ENCODE results near the gene NDUFS2. TPM values are rescaled to one million over a fixed set of nuclear protein-coding genes. Genes with fewer than 3 reads are reported as not detected.

NDUFS2 gene
- total and polyA plus RNA-seq, 5 donors from 2014 or later, result 67.5 to 128 (median 110) TPM

DNA sequence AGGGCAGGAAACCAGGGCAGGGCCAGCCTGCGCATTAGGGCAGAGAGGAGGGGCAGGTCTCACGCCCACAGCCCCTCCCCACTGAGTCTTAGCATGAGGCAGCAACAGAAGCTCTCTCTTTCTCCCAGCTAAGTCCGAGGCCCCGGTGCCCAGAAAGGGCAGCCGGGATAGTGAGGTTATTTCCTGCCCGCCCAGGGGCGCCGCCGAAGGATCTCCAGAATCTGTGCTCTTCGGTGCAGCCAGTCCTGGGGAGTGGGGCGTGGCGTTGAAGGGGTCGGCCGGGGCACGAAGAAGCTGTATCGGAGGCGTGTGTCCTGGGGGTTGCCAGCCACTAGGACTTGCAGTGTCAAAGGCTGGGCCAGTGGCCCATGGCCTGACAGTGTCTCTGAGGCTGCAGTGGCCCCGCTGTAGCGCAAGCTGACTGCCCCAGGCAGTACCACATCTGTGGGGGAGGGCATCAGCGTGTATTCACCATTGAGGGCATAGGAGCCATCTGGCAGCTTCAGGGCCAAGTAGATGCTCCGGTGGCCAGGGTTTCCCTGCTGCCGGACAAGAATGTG is 11.1 kb upstream of the NDUFS2 start:
- H3K36me3 ChIP-seq (ENCODE audit: control insufficient read depth, insufficient read depth, low read length), result no peaks in the 10 kb centered on the region
- H3K27me3 Mint-ChIP-seq, result no peaks in the 10 kb centered on the region
- DNase-seq (no peak), ATAC-seq (ENCODE audit: low read depth in 2 of 2) (no peak)
- H3K36me3 Mint-ChIP-seq, result peaks cover 3% of the 10 kb centered on the region
- H3K27me3 ChIP-seq (ENCODE audit: control insufficient read depth, insufficient read depth, low read length), result no peaks in the 10 kb centered on the region
- peaks cover 54% of the 10 kb centered on the region for H3K4me1 ChIP-seq (ENCODE audit: control insufficient read depth, insufficient read depth, low read length, poor library complexity, severe bottlenecking)
- no peak overlapping the region for H3K4me3 Mint-ChIP-seq
- no peak overlapping the region for H3K4me3 ChIP-seq (ENCODE audit: low read depth, low read length)
- H3K27ac ChIP-seq (ENCODE audit: insufficient read depth, low read length, poor library complexity, severe bottlenecking), result no peak overlapping the region
- H3K27ac Mint-ChIP-seq, result peak overlapping the region in 1 of 3 donors; percentile 35
- H3K4me1 Mint-ChIP-seq, result peaks cover 8 to 63% (median 32%) of the 10 kb centered on the region in 4 donors
- H3K9me3 ChIP-seq (ENCODE audit: control insufficient read depth in 2 of 2, low read length in 2 of 2), result no peaks in the 10 kb centered on the region
- H3K9me3 Mint-ChIP-seq, result no peaks in the 10 kb centered on the region

GRCh38 chr1:161191971-161192370 is 10.2 kb upstream of the NDUFS2 start:
- no peaks in the 10 kb centered on the region for H3K27me3 Mint-ChIP-seq
- ATAC-seq (ENCODE audit: low read depth in 2 of 2) (no peak), DNase-seq (no peak)
- Histone ChIP-seq H3K4me3 (ENCODE audit: low read depth, low read length) (no peak overlapping the region), H3K4me1 (ENCODE audit: control insufficient read depth, insufficient read depth, low read length, poor library complexity, severe bottlenecking) (peaks cover 45% of the 10 kb centered on the region), H3K36me3 (ENCODE audit: control insufficient read depth, insufficient read depth, low read length) (no peaks in the 10 kb centered on the region), H3K27ac (ENCODE audit: insufficient read depth, low read length, poor library complexity, severe bottlenecking) (no peak overlapping the region), H3K9me3 (ENCODE audit: control insufficient read depth in 2 of 2, low read length in 2 of 2) (no peaks in the 10 kb centered on the region), H3K27me3 (ENCODE audit: control insufficient read depth, insufficient read depth, low read length) (no peaks in the 10 kb centered on the region)
- H3K4me1 Mint-ChIP-seq, result peaks cover 7 to 53% (median 30%) of the 10 kb centered on the region in 4 donors
- no peak overlapping the region for H3K4me3 Mint-ChIP-seq
- no peaks in the 10 kb centered on the region for H3K9me3 Mint-ChIP-seq
- H3K27ac Mint-ChIP-seq, result peak overlapping the region; percentile 4 to 71 (median 69)
- H3K36me3 Mint-ChIP-seq, result peaks cover 3% of the 10 kb centered on the region

GRCh38 chr1:161192476-161193465 is 9.4 kb upstream of the NDUFS2 start:
- Histone ChIP-seq H3K27me3 (ENCODE audit: control insufficient read depth, insufficient read depth, low read length) (no peaks in the 10 kb centered on the region), H3K4me1 (ENCODE audit: control insufficient read depth, insufficient read depth, low read length, poor library complexity, severe bottlenecking) (peaks cover 37% of the 10 kb centered on the region), H3K4me3 (ENCODE audit: low read depth, low read length) (peak overlapping the region; percentile 17), H3K36me3 (ENCODE audit: control insufficient read depth, insufficient read depth, low read length) (no peaks in the 10 kb centered on the region), H3K27ac (ENCODE audit: insufficient read depth, low read length, poor library complexity, severe bottlenecking) (no peak overlapping the region), H3K9me3 (ENCODE audit: control insufficient read depth in 2 of 2, low read length in 2 of 2) (no peaks in the 10 kb centered on the region)
- no peaks in the 10 kb centered on the region for H3K9me3 Mint-ChIP-seq
- H3K27me3 Mint-ChIP-seq, result no peaks in the 10 kb centered on the region
- peak overlapping the region; percentile 69 to 98 (median 93) for H3K27ac Mint-ChIP-seq
- peaks cover 3% of the 10 kb centered on the region for H3K36me3 Mint-ChIP-seq
- ATAC-seq (ENCODE audit: low read depth in 2 of 2) (peak; percentile 88 to 91), DNase-seq (peak; percentile 50 to 87 (median 75))
- peak overlapping the region in 2 of 4 donors; percentile 23 to 58 for H3K4me3 Mint-ChIP-seq
- H3K4me1 Mint-ChIP-seq, result peaks cover 7 to 45% (median 25%) of the 10 kb centered on the region in 4 donors

DNA sequence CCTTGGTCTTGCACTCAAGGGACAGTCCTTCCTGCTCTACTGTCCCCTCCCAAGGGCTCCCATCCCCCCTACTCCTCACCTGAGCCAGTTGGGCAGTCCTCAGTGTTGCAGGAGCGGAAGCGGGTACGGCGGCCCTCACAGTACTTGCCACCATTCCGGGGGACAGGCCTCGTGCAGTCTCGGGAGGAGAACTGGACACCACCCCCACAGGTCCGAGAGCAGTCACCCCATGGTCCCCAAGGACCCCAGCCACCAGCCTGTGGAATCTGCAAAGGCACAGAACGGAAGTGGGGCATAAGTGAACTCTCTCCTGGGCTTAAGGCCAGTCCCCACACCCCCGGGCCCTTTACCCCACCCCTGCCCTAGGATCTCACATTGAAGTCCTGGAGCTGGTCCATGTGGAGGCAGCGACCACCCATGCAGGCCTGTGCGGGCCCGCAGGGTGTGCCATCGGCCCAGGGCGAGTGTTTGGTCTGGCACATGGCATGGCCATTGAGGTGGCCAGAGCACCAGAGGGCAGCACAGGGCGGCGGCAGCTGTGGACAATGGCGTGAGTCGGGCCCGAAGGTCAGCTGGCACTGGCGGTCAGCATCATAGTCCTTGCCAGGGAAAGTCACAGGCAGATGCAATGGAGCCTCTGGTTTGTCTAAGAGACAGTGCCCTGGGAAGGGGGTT is 8.5 kb upstream of the NDUFS2 start:
- Mint-ChIP-seq H3K36me3 (peaks cover 3% of the 10 kb centered on the region), H3K27ac (no peak overlapping the region), H3K27me3 (no peaks in the 10 kb centered on the region), H3K9me3 (no peaks in the 10 kb centered on the region), H3K4me1 (peaks cover 7 to 39% (median 24%) of the 10 kb centered on the region in 4 donors), H3K4me3 (no peak overlapping the region)
- DNase-seq (no peak), ATAC-seq (ENCODE audit: low read depth in 2 of 2) (no peak)
- Histone ChIP-seq H3K36me3 (ENCODE audit: control insufficient read depth, insufficient read depth, low read length) (no peaks in the 10 kb centered on the region), H3K27me3 (ENCODE audit: control insufficient read depth, insufficient read depth, low read length) (no peaks in the 10 kb centered on the region), H3K4me3 (ENCODE audit: low read depth, low read length) (no peak overlapping the region), H3K9me3 (ENCODE audit: control insufficient read depth in 2 of 2, low read length in 2 of 2) (no peaks in the 10 kb centered on the region), H3K27ac (ENCODE audit: insufficient read depth, low read length, poor library complexity, severe bottlenecking) (no peak overlapping the region), H3K4me1 (ENCODE audit: control insufficient read depth, insufficient read depth, low read length, poor library complexity, severe bottlenecking) (peaks cover 30% of the 10 kb centered on the region)

DNA sequence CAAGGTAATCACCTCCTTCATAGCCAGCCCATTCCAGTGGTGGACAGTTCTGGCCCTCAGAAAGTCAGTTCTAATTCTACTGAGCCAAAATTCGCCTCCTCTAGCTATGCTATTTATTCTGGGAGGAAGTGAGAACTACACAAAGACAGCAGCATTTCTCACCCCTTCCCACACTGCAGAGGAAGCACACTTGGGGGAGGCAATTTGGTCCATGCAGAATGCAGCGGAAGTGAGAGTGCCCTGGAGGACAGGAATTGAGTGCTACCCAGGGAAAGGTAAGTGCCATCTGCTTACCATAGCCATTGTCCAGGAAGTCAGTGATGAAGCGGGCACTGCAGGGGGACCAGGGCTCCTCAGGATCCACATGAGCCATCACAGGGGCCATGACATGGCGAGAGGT is 7.0 kb upstream of the NDUFS2 start:
- Mint-ChIP-seq H3K9me3 (no peaks in the 10 kb centered on the region), H3K4me1 (peaks cover 7 to 45% (median 21%) of the 10 kb centered on the region in 4 donors), H3K36me3 (peaks cover 3% of the 10 kb centered on the region), H3K4me3 (peak overlapping the region in 2 of 4 donors; percentile 33 to 55), H3K27ac (peak overlapping the region in 2 of 3 donors; percentile 20 to 84), H3K27me3 (no peaks in the 10 kb centered on the region)
- Histone ChIP-seq H3K36me3 (ENCODE audit: control insufficient read depth, insufficient read depth, low read length) (no peaks in the 10 kb centered on the region), H3K27ac (ENCODE audit: insufficient read depth, low read length, poor library complexity, severe bottlenecking) (no peak overlapping the region), H3K9me3 (ENCODE audit: control insufficient read depth in 2 of 2, low read length in 2 of 2) (no peaks in the 10 kb centered on the region), H3K27me3 (ENCODE audit: control insufficient read depth, insufficient read depth, low read length) (no peaks in the 10 kb centered on the region), H3K4me3 (ENCODE audit: low read depth, low read length) (no peak overlapping the region), H3K4me1 (ENCODE audit: control insufficient read depth, insufficient read depth, low read length, poor library complexity, severe bottlenecking) (peaks cover 29% of the 10 kb centered on the region)
- no peak for ATAC-seq (ENCODE audit: low read depth in 2 of 2)
- no peak for DNase-seq

GRCh38 chr1:161196111-161196510 is 6.1 kb upstream of the NDUFS2 start:
- no peaks in the 10 kb centered on the region for H3K9me3 ChIP-seq (ENCODE audit: control insufficient read depth in 2 of 2, low read length in 2 of 2)
- H3K36me3 ChIP-seq (ENCODE audit: control insufficient read depth, insufficient read depth, low read length), result no peaks in the 10 kb centered on the region
- no peak for DNase-seq
- H3K4me1 ChIP-seq (ENCODE audit: control insufficient read depth, insufficient read depth, low read length, poor library complexity, severe bottlenecking), result peaks cover 32% of the 10 kb centered on the region
- no peak for ATAC-seq (ENCODE audit: low read depth in 2 of 2)
- no peaks in the 10 kb centered on the region for H3K9me3 Mint-ChIP-seq
- H3K4me3 Mint-ChIP-seq, result no peak overlapping the region
- H3K27ac ChIP-seq (ENCODE audit: insufficient read depth, low read length, poor library complexity, severe bottlenecking), result no peak overlapping the region
- H3K27me3 ChIP-seq (ENCODE audit: control insufficient read depth, insufficient read depth, low read length), result no peaks in the 10 kb centered on the region
- H3K27ac Mint-ChIP-seq, result no peak overlapping the region
- no peaks in the 10 kb centered on the region for H3K27me3 Mint-ChIP-seq
- H3K4me1 Mint-ChIP-seq, result peaks cover 7 to 55% (median 29%) of the 10 kb centered on the region in 4 donors
- no peak overlapping the region for H3K4me3 ChIP-seq (ENCODE audit: low read depth, low read length)
- peaks cover 3% of the 10 kb centered on the region for H3K36me3 Mint-ChIP-seq

GRCh38 chr1:161196521-161197451 is 5.4 kb upstream of the NDUFS2 start:
- Histone ChIP-seq H3K4me3 (ENCODE audit: low read depth, low read length) (no peak overlapping the region), H3K27me3 (ENCODE audit: control insufficient read depth, insufficient read depth, low read length) (no peaks in the 10 kb centered on the region), H3K4me1 (ENCODE audit: control insufficient read depth, insufficient read depth, low read length, poor library complexity, severe bottlenecking) (peaks cover 35% of the 10 kb centered on the region), H3K9me3 (ENCODE audit: control insufficient read depth in 2 of 2, low read length in 2 of 2) (no peaks in the 10 kb centered on the region), H3K36me3 (ENCODE audit: control insufficient read depth, insufficient read depth, low read length) (no peaks in the 10 kb centered on the region), H3K27ac (ENCODE audit: insufficient read depth, low read length, poor library complexity, severe bottlenecking) (no peak overlapping the region)
- Mint-ChIP-seq H3K27me3 (no peaks in the 10 kb centered on the region), H3K9me3 (no peaks in the 10 kb centered on the region), H3K27ac (peak overlapping the region in 2 of 3 donors; percentile 46 to 48), H3K36me3 (peaks cover 3% of the 10 kb centered on the region), H3K4me3 (peak overlapping the region in 1 of 4 donors; percentile 25), H3K4me1 (peaks cover 7 to 59% (median 33%) of the 10 kb centered on the region in 4 donors)
- no peak for ATAC-seq (ENCODE audit: low read depth in 2 of 2)
- DNase-seq, result no peak
